ENCODE results near the gene SYT11. TPM values are rescaled to one million over a fixed set of nuclear protein-coding genes. Genes with fewer than 3 reads are reported as not detected.
"Not testable (repeated sequence)": the region's sequence is repeated elsewhere in the genome, so short reads cannot be mapped to it uniquely, and the experiment has no call there.

Gene SYT11, protein sequence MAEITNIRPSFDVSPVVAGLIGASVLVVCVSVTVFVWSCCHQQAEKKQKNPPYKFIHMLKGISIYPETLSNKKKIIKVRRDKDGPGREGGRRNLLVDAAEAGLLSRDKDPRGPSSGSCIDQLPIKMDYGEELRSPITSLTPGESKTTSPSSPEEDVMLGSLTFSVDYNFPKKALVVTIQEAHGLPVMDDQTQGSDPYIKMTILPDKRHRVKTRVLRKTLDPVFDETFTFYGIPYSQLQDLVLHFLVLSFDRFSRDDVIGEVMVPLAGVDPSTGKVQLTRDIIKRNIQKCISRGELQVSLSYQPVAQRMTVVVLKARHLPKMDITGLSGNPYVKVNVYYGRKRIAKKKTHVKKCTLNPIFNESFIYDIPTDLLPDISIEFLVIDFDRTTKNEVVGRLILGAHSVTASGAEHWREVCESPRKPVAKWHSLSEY
- total RNA-seq = 10 to 100 TPM; 30.7 to 31.6 TPM

DNA sequence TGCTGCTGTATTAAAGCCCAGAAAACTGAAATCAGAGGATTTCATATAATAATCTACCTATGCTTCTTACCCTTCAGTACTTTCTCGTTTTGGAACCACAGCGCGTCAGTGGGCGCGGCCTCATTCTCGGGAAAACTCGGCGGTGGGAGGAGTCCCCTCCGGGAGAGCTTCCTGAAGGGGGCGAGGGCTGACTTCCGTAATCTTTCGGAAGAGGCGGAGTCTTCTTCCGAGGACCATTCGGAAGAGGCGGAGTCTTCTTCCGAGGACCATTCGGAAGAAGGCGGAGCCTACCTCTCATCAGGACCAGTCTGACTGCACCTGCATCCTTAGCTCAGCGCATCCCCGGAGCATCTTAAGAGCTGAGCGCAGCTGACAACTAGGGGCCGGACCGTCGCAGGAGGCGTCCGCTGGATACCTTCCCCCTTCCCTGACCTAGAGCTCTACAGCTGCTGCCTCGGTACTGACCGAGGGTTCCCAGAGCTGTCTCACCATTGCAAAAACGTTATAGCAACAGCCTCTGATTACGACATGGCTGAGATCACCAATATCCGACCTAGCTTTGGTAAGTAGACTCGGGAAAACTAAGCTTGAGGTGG lies at the start of gene SYT11:
SYT11 (plus strand) TSS at position 334 of the 596 bp plus-strand sequence; CDS start at position 529, 195 bp downstream.
- Mint-ChIP-seq H3K36me3 (ENCODE audit: low read depth) (peaks cover 17% of the 10 kb centered on the region), H3K4me3 (peak within 1 kb of the TSS; percentile 85), H3K4me1 (peaks cover 65% of the 10 kb centered on the region), H3K9me3 (no peaks in the 10 kb centered on the region), H3K27ac (peak within 1 kb of the TSS; percentile 96), H3K27me3 (no peaks in the 10 kb centered on the region)
- CTCF ChIA-PET = interaction anchor here (0.8 to 0.9 kb wide), 3 partner anchors 75 to 117 kb away, joined by 3 to 5 read pairs (median 3); partner anchors contain the start of gene KHDC4
- DNase-seq = peak; percentile 94
- POLR2A ChIA-PET = interaction anchor here (0.7 to 3.6 kb wide), 24 partner anchors 10 to 424 kb away, joined by 3 to 30 read pairs (median 4); partner anchors contain the start of genes ASH1L, KHDC4, RIT1 and SMG5

DNA sequence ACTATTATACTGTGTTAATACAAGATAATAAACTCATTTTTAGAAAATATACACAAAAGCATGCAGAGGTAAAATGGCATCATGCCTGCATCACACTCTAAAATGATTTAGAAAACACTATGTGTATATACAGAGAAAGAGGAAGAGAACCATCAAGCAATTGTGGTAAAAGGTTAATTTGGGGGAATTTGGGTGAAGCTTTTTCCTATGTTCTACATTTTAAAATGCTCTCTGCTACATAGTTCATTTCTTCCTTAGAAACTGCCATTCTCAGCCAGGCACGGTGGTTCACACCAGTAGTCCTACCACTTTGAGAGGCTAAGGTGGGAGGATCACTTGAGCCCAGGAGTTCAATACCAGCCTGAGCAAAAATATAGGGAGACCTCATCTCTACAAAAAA lies 46.5 kb upstream of the SYT11 start:
- H3K9me3 Mint-ChIP-seq = no peaks in the 10 kb centered on the region
- H3K4me3 Mint-ChIP-seq = no peak overlapping the region
- peaks cover 5% of the 10 kb centered on the region for H3K4me1 Mint-ChIP-seq
- peaks cover 52% of the 10 kb centered on the region for H3K36me3 Mint-ChIP-seq (ENCODE audit: low read depth)
- H3K27ac Mint-ChIP-seq = no peak overlapping the region
- no peak for DNase-seq
- ChIA-PET POLR2A (no interaction called here), CTCF (no interaction called here)
- no peaks in the 10 kb centered on the region for H3K27me3 Mint-ChIP-seq

DNA sequence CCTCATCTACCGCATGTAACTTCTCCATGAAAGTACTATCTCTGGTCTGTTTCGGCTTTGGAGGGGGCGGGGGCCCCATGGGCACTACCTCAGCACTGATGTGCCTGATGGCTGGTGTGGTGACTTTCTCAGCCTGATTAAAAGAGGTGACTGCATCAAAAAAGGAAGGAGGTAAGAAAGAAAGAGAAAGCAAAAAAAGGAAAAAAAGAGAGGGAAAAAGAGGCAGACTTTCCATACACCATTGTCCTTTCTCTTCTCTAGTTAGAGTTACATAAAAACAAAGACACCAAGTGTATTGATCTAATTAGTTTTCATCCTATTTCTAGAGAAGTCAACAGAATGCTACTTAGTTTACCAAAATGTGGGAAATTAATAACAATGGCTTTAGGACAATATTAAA lies 45.7 kb upstream of the SYT11 start:
- Mint-ChIP-seq H3K9me3 (no peaks in the 10 kb centered on the region), H3K27me3 (no peaks in the 10 kb centered on the region)

GRCh38 chr1:155816351-155816750 lies 43.0 kb upstream of the SYT11 start:
- H3K27ac Mint-ChIP-seq = no peak overlapping the region
- no peaks in the 10 kb centered on the region for H3K4me1 Mint-ChIP-seq
- DNase-seq = no peak
- ChIA-PET POLR2A (interaction anchor here (0.6 to 1.5 kb wide), 2 partner anchors 44 to 79 kb away, joined by 3 to 5 read pairs; partner anchors contain the start of gene SYT11), CTCF (interaction anchor here (0.9 kb wide), 1 partner anchor 409 kb away, joined by 3 read pairs; no protein-coding TSS in a partner anchor)
- no peaks in the 10 kb centered on the region for H3K27me3 Mint-ChIP-seq
- H3K36me3 Mint-ChIP-seq (ENCODE audit: low read depth) = peaks cover 61% of the 10 kb centered on the region
- no peak overlapping the region for H3K4me3 Mint-ChIP-seq
- H3K9me3 Mint-ChIP-seq = no peaks in the 10 kb centered on the region

More for the DNA sequence above, 45.7 kb upstream of the SYT11 start:
- H3K36me3 Mint-ChIP-seq (ENCODE audit: low read depth) = peaks cover 51% of the 10 kb centered on the region
- DNase-seq = no peak
- ChIA-PET POLR2A (no interaction called here), CTCF (no interaction called here)
- no peak overlapping the region for H3K27ac Mint-ChIP-seq
- H3K4me1 Mint-ChIP-seq = peaks cover 5% of the 10 kb centered on the region
- H3K4me3 Mint-ChIP-seq = no peak overlapping the region

- Mint-ChIP-seq H3K36me3 (ENCODE audit: low read depth) (peaks cover 35% of the 10 kb centered on the region), H3K9me3 (no peaks in the 10 kb centered on the region), H3K27me3 (no peaks in the 10 kb centered on the region), H3K27ac (no peak overlapping the region), H3K4me3 (no peak overlapping the region), H3K4me1 (peaks cover 3% of the 10 kb centered on the region)
- ChIA-PET POLR2A (interaction anchor here (2.0 kb wide), 1 partner anchor 33 kb away, joined by 5 read pairs; the partner anchor contains the start of gene SYT11), CTCF (no interaction called here)
- DNase-seq = no peak
Observed at GRCh38 chr1:155827450-155827849, 31.9 kb upstream of the SYT11 start.

DNA sequence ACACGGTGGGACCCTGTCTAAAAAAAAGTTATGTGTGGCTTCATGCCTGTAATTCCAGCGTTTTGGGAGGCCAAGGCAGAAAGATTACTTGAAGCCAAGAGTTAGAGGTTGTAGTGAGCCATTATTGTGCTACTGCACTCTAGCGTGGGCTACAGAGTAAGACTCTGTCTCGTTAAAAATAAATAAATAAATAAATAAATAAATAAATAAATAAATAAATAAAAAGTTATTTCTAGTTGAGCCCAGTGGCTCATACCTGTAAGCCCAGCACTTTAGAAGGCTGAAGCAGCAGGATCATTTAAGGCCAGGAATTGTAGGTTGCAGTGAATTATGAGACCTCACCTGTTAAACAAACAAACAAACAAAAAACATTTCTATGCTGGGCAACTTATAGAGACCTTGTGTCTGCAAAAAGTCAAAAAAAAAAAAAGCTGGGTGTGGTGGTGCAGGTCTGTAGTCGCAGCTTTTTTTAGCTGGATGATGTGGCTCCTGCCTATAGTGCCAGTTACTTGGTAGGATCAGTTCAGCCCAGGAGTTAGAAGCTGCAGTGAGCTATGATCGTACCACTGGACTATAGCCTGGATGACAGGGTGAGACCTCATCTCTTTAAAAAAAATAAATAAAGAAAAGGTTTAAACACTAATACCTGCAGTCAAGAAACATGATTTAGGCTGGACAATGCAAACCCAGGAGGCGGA lies 27.9 kb upstream of the SYT11 start:
- ChIA-PET CTCF (no interaction called here), POLR2A (no interaction called here)
- H3K4me1 Mint-ChIP-seq = peaks cover 26% of the 10 kb centered on the region
- no peak overlapping the region for H3K4me3 Mint-ChIP-seq
- no peak overlapping the region for H3K27ac Mint-ChIP-seq
- H3K9me3 Mint-ChIP-seq = no peaks in the 10 kb centered on the region
- H3K27me3 Mint-ChIP-seq = no peaks in the 10 kb centered on the region
- peaks cover 38% of the 10 kb centered on the region for H3K36me3 Mint-ChIP-seq (ENCODE audit: low read depth)
- no peak for DNase-seq

GRCh38 chr1:155833665-155834295 lies 25.6 kb upstream of the SYT11 start:
- Mint-ChIP-seq H3K36me3 (ENCODE audit: low read depth) (peaks cover 42% of the 10 kb centered on the region), H3K27ac (no peak overlapping the region), H3K4me1 (peaks cover 38% of the 10 kb centered on the region), H3K9me3 (no peaks in the 10 kb centered on the region), H3K27me3 (no peaks in the 10 kb centered on the region), H3K4me3 (no peak overlapping the region)
- POLR2A ChIA-PET = interaction anchor here (1.0 kb wide), 1 partner anchor 378 kb away, joined by 3 read pairs; no protein-coding TSS in a partner anchor
- CTCF ChIA-PET = no interaction called here
- DNase-seq = no peak

DNA sequence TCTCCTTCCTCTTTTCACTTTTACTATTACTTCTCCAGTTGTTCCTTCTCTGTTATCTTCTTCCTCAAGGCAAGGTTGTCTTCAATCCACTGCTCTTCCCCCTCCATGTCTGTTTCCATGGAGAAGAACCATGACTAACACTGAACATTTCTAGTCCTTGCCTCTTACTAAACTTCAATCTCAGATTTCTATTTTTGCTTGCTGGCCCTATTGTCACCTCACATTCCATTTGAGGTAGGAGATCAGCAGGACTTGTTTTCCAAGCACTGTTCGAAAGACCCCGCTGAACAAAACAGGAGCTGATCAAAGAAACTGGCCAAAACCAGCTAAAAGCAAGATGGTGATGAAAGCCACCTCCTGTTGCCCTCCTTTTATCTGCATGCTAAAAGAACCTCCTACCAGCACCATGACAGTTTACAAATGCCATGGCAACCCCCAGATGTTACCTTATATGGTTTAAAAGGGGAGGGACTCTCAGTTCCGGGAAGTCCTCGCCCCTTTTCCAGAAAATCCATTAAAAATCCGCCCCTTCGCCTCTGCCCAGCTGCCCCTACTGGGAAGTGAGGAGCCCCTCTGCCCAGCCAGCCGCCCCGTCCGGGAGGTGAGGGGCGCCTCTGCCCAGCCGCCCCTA lies 25.0 kb upstream of the SYT11 start:
- Mint-ChIP-seq H3K4me1 (peaks cover 38% of the 10 kb centered on the region), H3K27me3 (no peaks in the 10 kb centered on the region), H3K27ac (no peak overlapping the region), H3K4me3 (no peak overlapping the region), H3K9me3 (no peaks in the 10 kb centered on the region), H3K36me3 (ENCODE audit: low read depth) (peaks cover 42% of the 10 kb centered on the region)
- CTCF ChIA-PET = no interaction called here
- POLR2A ChIA-PET = interaction anchor here (0.7 to 1.0 kb wide), 2 partner anchors 14 to 378 kb away, joined by 3 read pairs; no protein-coding TSS in a partner anchor
- no peak for DNase-seq

DNA sequence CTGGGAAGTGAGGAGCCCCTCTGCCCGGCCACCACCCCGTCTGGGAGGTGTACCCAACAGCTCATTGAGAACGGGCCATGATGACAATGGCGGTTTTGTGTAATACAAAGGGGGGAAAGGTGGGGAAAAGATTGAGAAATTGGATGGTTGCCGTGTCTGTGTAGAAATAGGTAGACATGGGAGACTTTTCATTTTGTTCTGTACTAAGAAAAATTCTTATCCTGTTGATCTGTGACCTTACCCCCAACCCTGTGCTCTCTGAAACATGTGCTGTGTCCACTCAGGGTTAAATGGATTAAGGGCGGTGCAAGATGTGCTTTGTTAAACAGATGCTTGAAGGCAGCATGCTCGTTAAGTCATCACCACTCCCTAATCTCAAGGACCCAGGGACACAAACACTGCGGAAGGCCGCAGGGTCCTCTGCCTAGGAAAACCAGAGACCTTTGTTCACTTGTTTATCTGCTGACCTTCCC lies 24.4 kb upstream of the SYT11 start:
- peaks cover 45% of the 10 kb centered on the region for H3K36me3 Mint-ChIP-seq (ENCODE audit: low read depth)
- H3K4me3 Mint-ChIP-seq, DNase-seq, CTCF ChIA-PET, H3K27me3 Mint-ChIP-seq, H3K27ac Mint-ChIP-seq, H3K9me3 Mint-ChIP-seq: not testable (repeated sequence)
- peaks cover 35% of the 10 kb centered on the region for H3K4me1 Mint-ChIP-seq
- POLR2A ChIA-PET = interaction anchor here (0.7 kb wide), 1 partner anchor 15 kb away, joined by 3 read pairs; no protein-coding TSS in a partner anchor

DNA sequence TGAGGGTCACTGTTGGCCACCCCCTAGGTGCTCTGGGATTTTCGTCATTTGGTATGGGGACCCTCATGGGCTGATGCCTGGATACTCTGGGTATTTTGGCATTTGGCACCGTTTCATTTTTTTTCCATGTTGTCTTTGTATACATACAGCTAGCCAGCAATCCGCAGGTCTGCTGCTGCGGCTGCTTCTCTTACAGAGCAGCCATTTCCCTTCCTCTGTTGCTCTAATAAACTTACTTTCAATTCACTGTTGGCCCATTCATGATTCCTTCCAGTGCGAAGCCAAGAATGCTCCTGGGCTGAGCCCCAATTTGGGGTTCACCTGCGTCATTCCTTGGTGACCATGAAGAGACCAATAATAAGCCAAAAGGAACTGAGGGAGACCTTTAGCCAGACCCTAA lies 23.8 kb upstream of the SYT11 start:
- Mint-ChIP-seq H3K9me3 (no peaks in the 10 kb centered on the region), H3K27ac (no peak overlapping the region), H3K4me3 (no peak overlapping the region), H3K4me1 (peaks cover 35% of the 10 kb centered on the region), H3K27me3 (no peaks in the 10 kb centered on the region), H3K36me3 (ENCODE audit: low read depth) (peaks cover 46% of the 10 kb centered on the region)
- DNase-seq = peak; percentile 5
- ChIA-PET CTCF (no interaction called here), POLR2A (no interaction called here)

DNA sequence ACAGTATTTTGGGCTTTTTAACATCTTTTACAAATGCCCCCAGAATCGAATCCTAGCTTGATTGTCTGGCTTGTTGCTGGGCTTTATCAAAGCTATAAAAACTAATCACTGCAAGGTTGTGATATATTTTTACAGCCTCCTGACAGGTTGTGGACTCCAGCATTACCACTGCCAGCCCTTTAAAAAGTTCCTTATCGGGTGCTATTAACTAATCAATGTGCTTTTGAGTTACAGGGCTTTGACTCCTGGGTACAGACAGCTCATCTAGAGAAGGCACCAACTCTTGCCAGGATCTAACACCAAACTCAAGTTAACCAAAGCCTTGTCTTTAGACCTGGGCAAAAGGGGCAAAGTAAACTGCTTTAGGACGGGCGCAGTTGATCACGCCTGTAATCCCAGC lies 19.0 kb upstream of the SYT11 start:
- Mint-ChIP-seq H3K27me3 (no peaks in the 10 kb centered on the region), H3K9me3 (no peaks in the 10 kb centered on the region), H3K27ac (no peak overlapping the region), H3K36me3 (ENCODE audit: low read depth) (peaks cover 56% of the 10 kb centered on the region), H3K4me1 (peaks cover 34% of the 10 kb centered on the region), H3K4me3 (no peak overlapping the region)
- ChIA-PET POLR2A (no interaction called here), CTCF (no interaction called here)
- DNase-seq = no peak

GRCh38 chr1:155844860-155845421 lies 14.4 kb upstream of the SYT11 start:
- Mint-ChIP-seq H3K36me3 (ENCODE audit: low read depth) (peaks cover 64% of the 10 kb centered on the region), H3K4me1 (peaks cover 41% of the 10 kb centered on the region), H3K27me3 (no peaks in the 10 kb centered on the region), H3K4me3 (no peak overlapping the region), H3K27ac (peak overlapping the region; percentile 65), H3K9me3 (no peaks in the 10 kb centered on the region)
- DNase-seq = no peak
- ChIA-PET CTCF (no interaction called here), POLR2A (interaction anchor here (0.7 to 1.4 kb wide), 3 partner anchors 12 to 27 kb away, joined by 3 to 5 read pairs (median 3); partner anchors contain the start of genes GON4L and SYT11)
